ENCODE measurements around the gene TM9SF2. TPM values are rescaled to one million over a fixed set of nuclear protein-coding genes. Genes with fewer than 3 reads are reported as not detected.

TM9SF2 gene
- total and polyA plus RNA-seq, 9 donors, result 57.7 to 122 (median 70.6) TPM

- no peaks in the 10 kb centered on the region for H3K9me3 ChIP-seq
- no peaks in the 10 kb centered on the region for H3K36me3 ChIP-seq
- WGBS, 3 donors, result 40 to 49% (median 40%) methylated on average over 2 of the region's 2 CpGs
- TF ChIP-seq POLR2A (IDR thresholded peaks at IDR 0.05), result no peak
- TF ChIP-seq EP300 (IDR thresholded peaks at IDR 0.05), result no peak
- TF ChIP-seq, protein P1, sequence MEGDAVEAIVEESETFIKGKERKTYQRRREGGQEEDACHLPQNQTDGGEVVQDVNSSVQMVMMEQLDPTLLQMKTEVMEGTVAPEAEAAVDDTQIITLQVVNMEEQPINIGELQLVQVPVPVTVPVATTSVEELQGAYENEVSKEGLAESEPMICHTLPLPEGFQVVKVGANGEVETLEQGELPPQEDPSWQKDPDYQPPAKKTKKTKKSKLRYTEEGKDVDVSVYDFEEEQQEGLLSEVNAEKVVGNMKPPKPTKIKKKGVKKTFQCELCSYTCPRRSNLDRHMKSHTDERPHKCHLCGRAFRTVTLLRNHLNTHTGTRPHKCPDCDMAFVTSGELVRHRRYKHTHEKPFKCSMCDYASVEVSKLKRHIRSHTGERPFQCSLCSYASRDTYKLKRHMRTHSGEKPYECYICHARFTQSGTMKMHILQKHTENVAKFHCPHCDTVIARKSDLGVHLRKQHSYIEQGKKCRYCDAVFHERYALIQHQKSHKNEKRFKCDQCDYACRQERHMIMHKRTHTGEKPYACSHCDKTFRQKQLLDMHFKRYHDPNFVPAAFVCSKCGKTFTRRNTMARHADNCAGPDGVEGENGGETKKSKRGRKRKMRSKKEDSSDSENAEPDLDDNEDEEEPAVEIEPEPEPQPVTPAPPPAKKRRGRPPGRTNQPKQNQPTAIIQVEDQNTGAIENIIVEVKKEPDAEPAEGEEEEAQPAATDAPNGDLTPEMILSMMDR (IDR thresholded peaks at IDR 0.05), result no peak
- intact Hi-C loops (cut with DNase I), result no loop called here
- DNase-seq, result no peak
- no peak overlapping the region for H3K27ac ChIP-seq
- H3K4me1 ChIP-seq (ENCODE audit: insufficient read depth), result no peaks in the 10 kb centered on the region
- H3K4me3 ChIP-seq, result no peak overlapping the region
- no peaks in the 10 kb centered on the region for H3K27me3 ChIP-seq
Observed at GRCh38 chr13:99469041-99469440, 32.2 kb upstream of the TM9SF2 start.

GRCh38 chr13:99470027-99470426 is 31.2 kb upstream of the TM9SF2 start:
- Histone ChIP-seq H3K4me3 (no peak overlapping the region), H3K4me1 (ENCODE audit: insufficient read depth) (no peaks in the 10 kb centered on the region), H3K27me3 (no peaks in the 10 kb centered on the region), H3K36me3 (no peaks in the 10 kb centered on the region), H3K27ac (no peak overlapping the region), H3K9me3 (no peaks in the 10 kb centered on the region)
- 68 to 82% (median 72%) methylated on average over 6 of the region's 6 CpGs for WGBS, 3 donors
- no peak for TF ChIP-seq EP300 (IDR thresholded peaks at IDR 0.05)
- TF ChIP-seq, protein P1 (IDR thresholded peaks at IDR 0.05), result no peak
- TF ChIP-seq POLR2A (IDR thresholded peaks at IDR 0.05), result no peak
- intact Hi-C loops (cut with DNase I), result no loop called here
- DNase-seq, result no peak

DNA sequence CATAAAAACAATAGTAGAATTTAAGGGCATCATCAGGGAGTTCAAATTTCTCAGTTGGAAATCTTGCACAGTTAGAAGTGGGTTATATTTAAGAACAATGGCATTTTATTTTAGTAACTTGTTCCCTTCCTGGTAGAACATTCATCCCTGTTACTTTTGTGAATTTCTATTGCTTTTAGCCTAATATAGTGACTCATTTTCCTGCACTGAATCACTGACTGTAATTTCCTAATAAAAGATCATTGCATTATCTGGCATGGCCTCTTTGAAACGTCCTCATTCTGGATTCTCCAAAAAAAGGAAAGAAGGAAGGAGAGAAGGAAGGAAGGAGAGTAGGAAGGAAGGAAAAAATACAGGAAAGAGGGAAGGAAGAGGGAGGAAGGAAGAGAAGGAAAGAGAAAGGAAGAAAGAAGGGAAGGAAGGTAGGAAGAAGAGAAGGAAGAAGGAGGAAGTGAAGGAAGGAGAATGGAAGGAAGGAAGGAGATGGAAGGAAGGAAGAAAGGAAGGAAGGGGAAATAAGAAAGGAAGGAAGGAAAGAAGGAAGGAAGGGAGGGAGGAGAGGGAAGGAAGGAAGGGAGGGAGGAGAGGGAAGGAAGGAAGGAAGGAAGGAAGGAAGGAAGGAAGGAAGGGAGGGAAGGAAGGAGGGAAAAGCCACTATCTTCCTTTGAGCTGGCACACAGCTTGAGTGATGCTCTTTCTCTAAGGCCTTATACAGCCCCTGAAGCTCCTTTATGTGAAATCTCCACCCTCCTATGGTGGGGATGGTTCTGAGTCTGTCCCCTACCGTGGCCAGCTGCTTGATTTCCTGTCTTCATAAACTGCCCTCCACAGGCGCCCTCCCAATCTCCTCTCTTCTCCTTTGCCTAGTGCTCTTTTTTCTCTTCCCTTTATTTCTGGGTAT is 29.8 kb upstream of the TM9SF2 start:
- H3K27me3 ChIP-seq, result no peaks in the 10 kb centered on the region
- no peak overlapping the region for H3K27ac ChIP-seq
- WGBS, 3 donors, result 47 to 56% (median 50%) methylated on average over 3 of the region's 3 CpGs
- no peaks in the 10 kb centered on the region for H3K4me1 ChIP-seq (ENCODE audit: insufficient read depth)
- no peaks in the 10 kb centered on the region for H3K36me3 ChIP-seq
- TF ChIP-seq, protein P1 (IDR thresholded peaks at IDR 0.05), result no peak
- TF ChIP-seq POLR2A (IDR thresholded peaks at IDR 0.05) (no peak), EP300 (IDR thresholded peaks at IDR 0.05) (no peak)
- H3K4me3 ChIP-seq, result no peak overlapping the region
- intact Hi-C loops (cut with DNase I), result no loop called here
- no peak for DNase-seq
- no peaks in the 10 kb centered on the region for H3K9me3 ChIP-seq

DNA sequence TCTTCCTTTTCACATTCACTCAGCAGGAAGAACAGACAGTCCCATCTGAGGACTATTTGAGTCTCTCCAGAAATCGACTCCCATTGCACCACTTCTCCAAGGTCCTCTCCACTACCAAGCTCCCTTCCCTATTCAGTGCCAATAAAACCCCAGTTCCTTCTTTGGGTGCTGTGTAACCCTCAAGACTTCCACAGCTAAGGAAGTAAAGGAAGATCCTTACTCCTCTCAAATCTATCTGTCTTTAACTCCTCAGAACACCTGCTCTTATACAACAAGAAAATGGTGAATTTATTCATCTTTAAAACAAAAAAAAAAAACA is 29.2 kb upstream of the TM9SF2 start:
- TF ChIP-seq POLR2A (IDR thresholded peaks at IDR 0.05) (no peak), EP300 (IDR thresholded peaks at IDR 0.05) (no peak)
- TF ChIP-seq, protein P1 (IDR thresholded peaks at IDR 0.05), result no peak
- H3K27me3 ChIP-seq, result no peaks in the 10 kb centered on the region
- no peak overlapping the region for H3K4me3 ChIP-seq
- no peaks in the 10 kb centered on the region for H3K4me1 ChIP-seq (ENCODE audit: insufficient read depth)
- H3K27ac ChIP-seq, result no peak overlapping the region
- intact Hi-C loops (cut with DNase I), result no loop called here
- no peak for DNase-seq
- H3K9me3 ChIP-seq, result no peaks in the 10 kb centered on the region
- WGBS, 3 donors, result 75 to 84% (median 83%) methylated on average over 1 of the region's 1 CpG
- H3K36me3 ChIP-seq, result no peaks in the 10 kb centered on the region
